HEK293 (cell line): ENCODE measurements around the gene RABGGTA.

Experiments used
- CTCF ChIP-seq: fragments of 450-650 bp; formaldehyde crosslinking; IDR thresholded peaks from 2 replicates; pipeline ENCODE4 v1.5.1; 2016; ENCODE audit warnings: missing biosample characterization, missing genetic modification characterization
- KLF9 ChIP-seq: fragments of 450-650 bp; formaldehyde crosslinking; IDR thresholded peaks from 2 replicates; pipeline ENCODE4 v1.5.1; 2016; ENCODE audit warnings: missing biosample characterization, missing genetic modification characterization, low read depth
- OVOL3 ChIP-seq: fragments of 450-650 bp; formaldehyde crosslinking; IDR thresholded peaks from 2 replicates; pipeline ENCODE4 v1.5.1; 2016; ENCODE audit warnings: missing biosample characterization, missing genetic modification characterization
- YY1 ChIP-seq: fragments of 450-650 bp; formaldehyde crosslinking; IDR thresholded peaks from 2 replicates; pipeline ENCODE4 v1.5.1; 2018; ENCODE audit warnings: missing biosample characterization, missing genetic modification characterization
- ZNF169 ChIP-seq: fragments of 450-650 bp; formaldehyde crosslinking; IDR thresholded peaks from 2 replicates; pipeline ENCODE4 v1.5.1; 2016; ENCODE audit warnings: missing biosample characterization, missing genetic modification characterization
- ZNF175 ChIP-seq: fragments of 450-650 bp; formaldehyde crosslinking; IDR thresholded peaks from 2 replicates; pipeline ENCODE4 v1.5.1; 2016; ENCODE audit warnings: missing biosample characterization, missing genetic modification characterization
- ZNF311 ChIP-seq: fragments of 450-650 bp; formaldehyde crosslinking; IDR thresholded peaks from 2 replicates; pipeline ENCODE4 v1.5.1; 2017; ENCODE audit warnings: missing biosample characterization, missing genetic modification characterization, borderline replicate concordance
- ZNF521 ChIP-seq: fragments of 450-650 bp; formaldehyde crosslinking; IDR thresholded peaks from 2 replicates; pipeline ENCODE4 v1.5.1; 2017; ENCODE audit warnings: missing biosample characterization, mild to moderate bottlenecking, missing genetic modification characterization
- ZNF529 ChIP-seq: fragments of 450-650 bp; formaldehyde crosslinking; IDR thresholded peaks from 2 replicates; pipeline ENCODE4 v1.5.1; 2017; ENCODE audit warnings: missing genetic modification characterization, missing biosample characterization; ENCODE audit not compliant: insufficient replicate concordance
- ZNF600 ChIP-seq: fragments of 450-650 bp; formaldehyde crosslinking; IDR thresholded peaks from 2 replicates; pipeline ENCODE4 v1.5.1; 2016; ENCODE audit warnings: missing biosample characterization, missing genetic modification characterization
- TF ChIP-seq, protein P1 (sequence below): fragments of 450-650 bp; formaldehyde crosslinking; IDR thresholded peaks from 2 replicates; pipeline ENCODE4 v1.5.1; 2016; ENCODE audit warnings: missing biosample characterization, missing genetic modification characterization

- no peak for TF ChIP-seq KLF9 (tag by site-specific recombination)
- no peak for TF ChIP-seq CTCF (tag by site-specific recombination)
- no peak for TF ChIP-seq YY1
- TF ChIP-seq ZNF175, result no peak
- TF ChIP-seq ZNF600 (tag by site-specific recombination), result no peak
- TF ChIP-seq OVOL3 (tag by site-specific recombination), result no peak
- TF ChIP-seq ZNF169 (tag by site-specific recombination), result no peak
- TF ChIP-seq ZNF521, result no peak
- no peak for TF ChIP-seq ZNF529 (tag by site-specific recombination)
- TF ChIP-seq ZNF311 (tag by site-specific recombination), result no peak
- TF ChIP-seq, protein P1, sequence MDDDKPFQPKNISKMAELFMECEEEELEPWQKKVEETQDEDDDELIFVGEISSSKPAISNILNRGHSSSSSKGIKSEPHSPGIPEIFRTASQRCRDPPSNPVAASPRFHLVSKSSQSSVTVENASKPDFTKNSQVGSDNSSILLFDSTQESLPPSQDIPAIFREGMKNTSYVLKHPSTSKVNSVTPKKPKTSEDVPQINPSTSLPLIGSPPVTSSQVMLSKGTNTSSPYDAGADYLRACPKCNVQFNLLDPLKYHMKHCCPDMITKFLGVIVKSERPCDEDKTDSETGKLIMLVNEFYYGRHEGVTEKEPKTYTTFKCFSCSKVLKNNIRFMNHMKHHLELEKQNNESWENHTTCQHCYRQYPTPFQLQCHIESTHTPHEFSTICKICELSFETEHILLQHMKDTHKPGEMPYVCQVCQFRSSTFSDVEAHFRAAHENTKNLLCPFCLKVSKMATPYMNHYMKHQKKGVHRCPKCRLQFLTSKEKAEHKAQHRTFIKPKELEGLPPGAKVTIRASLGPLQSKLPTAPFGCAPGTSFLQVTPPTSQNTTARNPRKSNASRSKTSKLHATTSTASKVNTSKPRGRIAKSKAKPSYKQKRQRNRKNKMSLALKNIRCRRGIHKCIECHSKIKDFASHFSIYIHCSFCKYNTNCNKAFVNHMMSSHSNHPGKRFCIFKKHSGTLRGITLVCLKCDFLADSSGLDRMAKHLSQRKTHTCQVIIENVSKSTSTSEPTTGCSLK (tag by site-specific recombination), result no peak
Measured at GRCh38 chr14:24268225-24268624, 3.2 kb downstream of the RABGGTA start.
